Activated T-helper 17 cell treated with anti-CD3 and anti-CD28 coated beads, Interleukin-2, amount 50 U/mL, for 72 hours (primary cell): ENCODE data around the gene ADGRA3. TPM values are rescaled to one million over a fixed set of nuclear protein-coding genes. Genes with fewer than 3 reads are reported as not detected.

Experiments used
- ATAC-seq: fragments of 150-1000 bp; cut with Tn5 transposase; replicated peaks from 2 replicates; pipeline ENCODE4 v1.10.0; 2021; ENCODE audit warnings: mild to moderate bottlenecking, moderate library complexity
- H3K27ac Mint-ChIP-seq: one replicate; pipeline ENCODE4 v1.8.0; 2022; ENCODE audit warnings: mixed read lengths
- H3K27me3 Mint-ChIP-seq: one replicate; pipeline ENCODE4 v1.8.0; 2022; ENCODE audit warnings: mixed read lengths
- H3K36me3 Mint-ChIP-seq: one replicate; pipeline ENCODE4 v1.8.0; 2022; ENCODE audit warnings: low read depth, mild to moderate bottlenecking, mixed read lengths
- H3K4me1 Mint-ChIP-seq: one replicate; pipeline ENCODE4 v1.8.0; 2022; ENCODE audit warnings: mixed read lengths
- H3K4me3 Mint-ChIP-seq: one replicate; pipeline ENCODE4 v1.8.0; 2022; ENCODE audit warnings: mild to moderate bottlenecking, mixed read lengths
- H3K9me3 Mint-ChIP-seq: one replicate; pipeline ENCODE4 v1.8.0; 2022; ENCODE audit warnings: mixed read lengths
- total RNA-seq, 2 donors: library from RNA; stranded (reverse); gene quantifications; one replicate each; pipeline ENCODE4 v1.2.3, GENCODE V29; 2022

The ADGRA3 gene
- total RNA-seq, 2 donors from 2014 or later, result 0.71 to 1.2 TPM

GRCh38 chr4:22524895-22525294, 9.0 kb upstream of the ADGRA3 start:
- Mint-ChIP-seq H3K36me3 (no peaks in the 10 kb centered on the region), H3K27me3 (no peaks in the 10 kb centered on the region), H3K4me3 (no peak overlapping the region), H3K27ac (no peak overlapping the region), H3K9me3 (no peaks in the 10 kb centered on the region), H3K4me1 (no peaks in the 10 kb centered on the region)
- no peak for ATAC-seq

DNA sequence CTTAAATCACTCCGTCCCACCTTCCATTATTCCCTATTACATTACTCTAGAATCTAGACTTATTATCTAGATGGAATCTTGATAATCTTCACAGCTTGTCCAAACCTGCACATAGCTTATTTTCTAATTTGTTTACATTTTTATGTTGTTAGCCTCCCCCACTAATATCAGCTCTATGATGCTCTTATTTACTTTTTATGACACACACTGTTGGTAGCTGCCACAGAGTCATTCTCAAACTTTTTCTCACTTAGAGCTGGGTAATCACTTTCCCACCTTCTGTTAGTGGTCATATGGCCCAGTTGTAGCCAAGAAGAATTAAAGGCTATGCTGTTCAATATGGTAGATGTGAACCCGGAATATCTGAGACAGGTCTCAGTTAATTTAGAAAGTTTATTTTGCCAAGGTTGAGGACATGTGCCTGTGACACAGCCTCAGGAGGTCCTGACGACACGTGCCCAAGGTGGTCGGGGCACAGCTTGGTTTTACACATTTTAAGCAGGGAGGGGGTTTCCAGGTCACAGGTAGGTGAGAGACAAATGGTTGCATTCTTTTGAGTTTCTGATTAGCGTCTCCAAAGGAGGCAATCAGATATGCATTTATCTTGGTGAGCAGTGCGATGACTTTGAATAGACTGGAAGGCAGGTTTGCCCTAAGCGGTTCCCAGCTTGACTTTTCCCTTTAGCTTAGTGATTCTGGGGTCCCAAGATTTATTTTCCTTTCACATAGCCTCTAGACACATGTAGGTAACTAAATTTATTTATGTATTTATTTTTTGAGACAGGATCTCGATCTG, 7.0 kb upstream of the ADGRA3 start:
- Mint-ChIP-seq H3K36me3 (no peaks in the 10 kb centered on the region), H3K27me3 (peaks cover 4% of the 10 kb centered on the region)
- no peak for ATAC-seq

GRCh38 chr4:22522206-22522605, 6.3 kb upstream of the ADGRA3 start:
- Mint-ChIP-seq H3K4me3 (no peak overlapping the region), H3K9me3 (no peaks in the 10 kb centered on the region), H3K4me1 (no peaks in the 10 kb centered on the region), H3K36me3 (no peaks in the 10 kb centered on the region), H3K27me3 (peaks cover 7% of the 10 kb centered on the region), H3K27ac (no peak overlapping the region)
- ATAC-seq, result no peak

More for the DNA sequence above, 7.0 kb upstream of the ADGRA3 start:
- Mint-ChIP-seq H3K4me3 (no peak overlapping the region), H3K4me1 (no peaks in the 10 kb centered on the region), H3K27ac (no peak overlapping the region), H3K9me3 (no peaks in the 10 kb centered on the region)

GRCh38 chr4:22521240-22521639, 5.4 kb upstream of the ADGRA3 start:
- Mint-ChIP-seq H3K4me3 (no peak overlapping the region), H3K4me1 (no peaks in the 10 kb centered on the region), H3K27ac (no peak overlapping the region), H3K36me3 (no peaks in the 10 kb centered on the region), H3K9me3 (no peaks in the 10 kb centered on the region), H3K27me3 (peaks cover 16% of the 10 kb centered on the region)
- no peak for ATAC-seq

GRCh38 chr4:22515145-22515887, 550 bp downstream of the ADGRA3 start:
- peaks cover 34% of the 10 kb centered on the region for H3K27me3 Mint-ChIP-seq
- H3K4me3 Mint-ChIP-seq, result peak overlapping the region; percentile 66
- no peaks in the 10 kb centered on the region for H3K4me1 Mint-ChIP-seq
- no peaks in the 10 kb centered on the region for H3K36me3 Mint-ChIP-seq
- peaks cover 8% of the 10 kb centered on the region for H3K9me3 Mint-ChIP-seq
- peak; percentile 32 for ATAC-seq
- no peak overlapping the region for H3K27ac Mint-ChIP-seq

DNA sequence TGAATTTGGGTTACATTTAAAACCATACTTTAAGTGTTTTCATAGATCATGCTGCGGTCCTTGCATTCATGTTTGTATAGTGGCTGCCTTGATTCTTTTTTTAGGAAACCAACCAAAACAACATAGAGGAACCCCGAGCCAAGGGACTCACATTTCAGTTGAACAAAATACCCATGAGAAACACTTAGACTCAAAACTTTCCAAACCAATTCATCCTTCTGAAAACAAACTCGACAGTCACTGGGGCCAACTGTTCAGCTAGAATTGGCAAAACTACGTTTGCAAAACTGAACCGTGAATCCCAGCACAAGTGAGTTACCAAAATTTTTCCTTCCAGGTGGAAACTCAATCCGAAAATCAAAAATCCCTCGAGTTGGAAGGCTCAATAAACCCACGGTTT, 1.4 kb downstream of the ADGRA3 start:
- peaks cover 8% of the 10 kb centered on the region for H3K9me3 Mint-ChIP-seq
- ATAC-seq, result no peak
- no peak overlapping the region for H3K27ac Mint-ChIP-seq
- H3K4me1 Mint-ChIP-seq, result no peaks in the 10 kb centered on the region
- peak overlapping the region; percentile 66 for H3K4me3 Mint-ChIP-seq
- H3K36me3 Mint-ChIP-seq, result no peaks in the 10 kb centered on the region
- peaks cover 34% of the 10 kb centered on the region for H3K27me3 Mint-ChIP-seq

GRCh38 chr4:22514001-22514400, 1.9 kb downstream of the ADGRA3 start:
- Mint-ChIP-seq H3K4me3 (no peak overlapping the region), H3K9me3 (peaks cover 8% of the 10 kb centered on the region), H3K27ac (no peak overlapping the region), H3K36me3 (no peaks in the 10 kb centered on the region), H3K4me1 (no peaks in the 10 kb centered on the region), H3K27me3 (peaks cover 34% of the 10 kb centered on the region)
- ATAC-seq, result no peak

- Mint-ChIP-seq H3K27me3 (peaks cover 27% of the 10 kb centered on the region), H3K4me3 (no peak overlapping the region), H3K4me1 (no peaks in the 10 kb centered on the region), H3K9me3 (peaks cover 12% of the 10 kb centered on the region), H3K36me3 (no peaks in the 10 kb centered on the region), H3K27ac (no peak overlapping the region)
- ATAC-seq, result no peak
Measured at GRCh38 chr4:22512306-22512705, 3.6 kb downstream of the ADGRA3 start.

DNA sequence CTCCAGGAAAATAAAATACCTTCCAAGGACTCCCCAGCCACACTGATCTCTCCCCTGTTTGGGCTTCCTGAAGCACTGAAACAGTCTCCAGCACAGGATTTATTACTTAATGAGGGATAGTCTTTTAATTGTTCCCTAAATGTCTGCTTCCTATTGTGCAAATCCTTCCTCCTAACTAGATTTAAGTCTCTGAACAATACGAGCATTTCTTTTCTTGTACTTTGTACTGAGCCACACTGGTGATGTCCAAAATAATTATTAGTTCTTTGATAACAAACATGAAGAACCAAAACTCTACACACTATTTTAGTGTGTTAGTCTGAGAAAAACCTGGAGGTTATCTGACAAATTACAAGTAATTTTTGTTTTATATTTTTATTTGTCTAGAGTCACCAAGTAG, 5.1 kb downstream of the ADGRA3 start:
- H3K27me3 Mint-ChIP-seq, result peaks cover 17% of the 10 kb centered on the region

GRCh38 chr4:22508376-22508775, 7.5 kb downstream of the ADGRA3 start:
- no peak for ATAC-seq
- H3K9me3 Mint-ChIP-seq, result peaks cover 12% of the 10 kb centered on the region
- peaks cover 7% of the 10 kb centered on the region for H3K27me3 Mint-ChIP-seq
- H3K27ac Mint-ChIP-seq, result no peak overlapping the region
- H3K36me3 Mint-ChIP-seq, result no peaks in the 10 kb centered on the region
- H3K4me3 Mint-ChIP-seq, result no peak overlapping the region
- no peaks in the 10 kb centered on the region for H3K4me1 Mint-ChIP-seq

More for the DNA sequence above, 5.1 kb downstream of the ADGRA3 start:
- Mint-ChIP-seq H3K36me3 (no peaks in the 10 kb centered on the region), H3K4me3 (no peak overlapping the region), H3K27ac (no peak overlapping the region), H3K9me3 (peaks cover 12% of the 10 kb centered on the region), H3K4me1 (no peaks in the 10 kb centered on the region)
- no peak for ATAC-seq

DNA sequence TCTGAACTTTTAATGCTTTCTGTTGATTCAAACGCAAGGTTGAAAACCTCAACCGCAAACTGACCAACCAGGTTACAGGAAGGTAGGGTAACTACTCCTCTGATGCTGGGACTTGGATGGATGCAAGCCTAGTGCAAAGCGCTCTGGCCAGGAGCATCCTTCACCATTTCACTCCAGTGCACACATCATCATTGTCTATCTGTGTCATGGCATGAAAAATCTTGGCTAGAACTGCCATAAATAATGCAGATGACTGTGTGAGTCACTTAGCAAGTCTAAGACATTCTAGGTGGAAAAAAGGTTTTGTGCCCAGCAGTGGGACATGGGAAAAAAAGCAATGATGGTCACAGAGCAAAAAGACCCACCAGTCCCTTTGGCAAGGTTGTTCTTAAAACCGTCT, 10.9 kb downstream of the ADGRA3 start:
- H3K4me3 Mint-ChIP-seq, result no peak overlapping the region
- no peaks in the 10 kb centered on the region for H3K27me3 Mint-ChIP-seq
- ATAC-seq, result no peak
- H3K27ac Mint-ChIP-seq, result no peak overlapping the region
- H3K9me3 Mint-ChIP-seq, result peaks cover 4% of the 10 kb centered on the region
- H3K36me3 Mint-ChIP-seq, result no peaks in the 10 kb centered on the region
- no peaks in the 10 kb centered on the region for H3K4me1 Mint-ChIP-seq

- H3K4me3 Mint-ChIP-seq, result no peak overlapping the region
- ATAC-seq, result no peak
- peaks cover 4% of the 10 kb centered on the region for H3K9me3 Mint-ChIP-seq
- H3K4me1 Mint-ChIP-seq, result no peaks in the 10 kb centered on the region
- no peak overlapping the region for H3K27ac Mint-ChIP-seq
- no peaks in the 10 kb centered on the region for H3K27me3 Mint-ChIP-seq
- no peaks in the 10 kb centered on the region for H3K36me3 Mint-ChIP-seq
Measured at GRCh38 chr4:22504447-22504846, 11.4 kb downstream of the ADGRA3 start.

GRCh38 chr4:22502895-22503814, 12.7 kb downstream of the ADGRA3 start:
- H3K9me3 Mint-ChIP-seq, result no peaks in the 10 kb centered on the region
- no peak for ATAC-seq
- no peaks in the 10 kb centered on the region for H3K4me1 Mint-ChIP-seq
- no peaks in the 10 kb centered on the region for H3K36me3 Mint-ChIP-seq
- no peak overlapping the region for H3K27ac Mint-ChIP-seq
- H3K27me3 Mint-ChIP-seq, result no peaks in the 10 kb centered on the region
- H3K4me3 Mint-ChIP-seq, result no peak overlapping the region

GRCh38 chr4:22501715-22502095, 14.2 kb downstream of the ADGRA3 start:
- Mint-ChIP-seq H3K4me3 (no peak overlapping the region), H3K27ac (no peak overlapping the region), H3K36me3 (no peaks in the 10 kb centered on the region), H3K4me1 (no peaks in the 10 kb centered on the region), H3K27me3 (no peaks in the 10 kb centered on the region), H3K9me3 (no peaks in the 10 kb centered on the region)
- ATAC-seq, result no peak
